Neutrophil (primary cell): ENCODE measurements around the gene PSAP.

ENCODE experiments used
- H3K27ac ChIP-seq: fragments of 200-600 bp; sonication (generic); 2 replicates; pipeline ENCODE4 v1.5.1; 2016; ENCODE audit warnings: mild to moderate bottlenecking, moderate library complexity
- H3K27me3 ChIP-seq: fragments of 200-600 bp; sonication (generic); 2 replicates; pipeline ENCODE4 v1.6.0; 2016; ENCODE audit warnings: mild to moderate bottlenecking
- H3K36me3 ChIP-seq: fragments of 200-600 bp; sonication (generic); 2 replicates; pipeline ENCODE4 v1.5.1; 2017
- H3K4me1 ChIP-seq, 2 experiments: fragments of 200-600 bp in 1 of 2; sonication (generic) in 1 of 2; 1 replicate in 1 of 2; 2 replicates in 1 of 2; pipeline versions ENCODE4 v1.5.1 to v1.6.1; 2013 to 2016; ENCODE audit warnings: low read depth in 1 of 2, low read length in 1 of 2, mild to moderate bottlenecking in 1 of 2, moderate library complexity in 1 of 2; ENCODE audit not compliant: control insufficient read depth in 1 of 2, insufficient read depth in 1 of 2
- H3K4me3 ChIP-seq, 2 experiments: fragments of 200-600 bp in 1 of 2; sonication (generic) in 1 of 2; 1 replicate in 1 of 2; 2 replicates in 1 of 2; pipeline ENCODE4 v1.5.1; 2013 to 2016; ENCODE audit warnings: low read depth in 1 of 2, low read length in 1 of 2, mild to moderate bottlenecking in 1 of 2, moderate library complexity in 1 of 2
- H3K9me3 ChIP-seq: fragments of 200-600 bp; sonication (generic); 2 replicates; pipeline ENCODE4 v1.5.1; 2016
- TF ChIP-seq, protein P1 (sequence below): fragments of 200-600 bp; sonication (generic); IDR thresholded peaks from 2 replicates; pipeline ENCODE4 v1.5.1; 2016; ENCODE audit warnings: antibody characterized with exemption

Gene PSAP

DNA sequence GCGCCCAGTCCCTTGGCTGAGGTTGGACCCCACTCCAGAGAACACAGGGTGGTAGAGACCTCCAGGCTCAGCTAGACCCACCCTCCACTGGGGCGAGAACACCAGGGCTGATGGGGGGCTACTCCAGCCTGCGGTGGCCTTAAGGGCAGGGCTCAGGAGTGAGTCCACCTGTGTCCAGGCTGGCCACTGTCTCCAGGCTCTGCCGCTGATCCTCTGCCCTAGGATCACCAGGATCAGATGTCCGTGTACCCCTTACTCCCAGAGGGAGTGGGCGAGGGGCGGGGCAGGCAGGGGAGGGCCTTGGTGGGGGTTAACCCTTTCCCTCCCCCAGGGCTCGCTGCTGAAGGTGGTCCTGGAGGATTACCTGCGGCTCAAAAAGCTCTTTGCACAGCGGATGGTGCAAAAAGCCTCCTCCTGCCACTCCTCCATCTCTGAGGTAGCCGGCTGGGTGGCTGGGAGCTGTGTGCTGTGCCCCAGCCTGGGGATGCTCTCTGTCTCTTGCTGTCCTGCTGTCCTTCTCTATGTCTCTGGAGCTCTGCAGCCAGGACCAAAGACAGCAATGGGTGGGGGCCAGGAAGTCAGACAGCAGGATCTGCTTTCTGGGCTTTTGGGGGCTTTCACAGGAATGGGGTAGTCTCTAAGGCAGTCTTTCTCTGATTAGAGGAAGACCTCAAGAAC lies 38.0 kb downstream of the PSAP start:
- peaks cover 67 to 70% of the 10 kb centered on the region in 2 experiments for H3K4me1 ChIP-seq
- peaks cover 76% of the 10 kb centered on the region for H3K36me3 ChIP-seq
- no peaks in the 10 kb centered on the region for H3K27me3 ChIP-seq
- no peaks in the 10 kb centered on the region for H3K9me3 ChIP-seq
- H3K27ac ChIP-seq, result peak overlapping the region; percentile 92
- no peak overlapping the region for H3K4me3 ChIP-seq
- TF ChIP-seq, protein P1, sequence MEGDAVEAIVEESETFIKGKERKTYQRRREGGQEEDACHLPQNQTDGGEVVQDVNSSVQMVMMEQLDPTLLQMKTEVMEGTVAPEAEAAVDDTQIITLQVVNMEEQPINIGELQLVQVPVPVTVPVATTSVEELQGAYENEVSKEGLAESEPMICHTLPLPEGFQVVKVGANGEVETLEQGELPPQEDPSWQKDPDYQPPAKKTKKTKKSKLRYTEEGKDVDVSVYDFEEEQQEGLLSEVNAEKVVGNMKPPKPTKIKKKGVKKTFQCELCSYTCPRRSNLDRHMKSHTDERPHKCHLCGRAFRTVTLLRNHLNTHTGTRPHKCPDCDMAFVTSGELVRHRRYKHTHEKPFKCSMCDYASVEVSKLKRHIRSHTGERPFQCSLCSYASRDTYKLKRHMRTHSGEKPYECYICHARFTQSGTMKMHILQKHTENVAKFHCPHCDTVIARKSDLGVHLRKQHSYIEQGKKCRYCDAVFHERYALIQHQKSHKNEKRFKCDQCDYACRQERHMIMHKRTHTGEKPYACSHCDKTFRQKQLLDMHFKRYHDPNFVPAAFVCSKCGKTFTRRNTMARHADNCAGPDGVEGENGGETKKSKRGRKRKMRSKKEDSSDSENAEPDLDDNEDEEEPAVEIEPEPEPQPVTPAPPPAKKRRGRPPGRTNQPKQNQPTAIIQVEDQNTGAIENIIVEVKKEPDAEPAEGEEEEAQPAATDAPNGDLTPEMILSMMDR, result no peak

DNA sequence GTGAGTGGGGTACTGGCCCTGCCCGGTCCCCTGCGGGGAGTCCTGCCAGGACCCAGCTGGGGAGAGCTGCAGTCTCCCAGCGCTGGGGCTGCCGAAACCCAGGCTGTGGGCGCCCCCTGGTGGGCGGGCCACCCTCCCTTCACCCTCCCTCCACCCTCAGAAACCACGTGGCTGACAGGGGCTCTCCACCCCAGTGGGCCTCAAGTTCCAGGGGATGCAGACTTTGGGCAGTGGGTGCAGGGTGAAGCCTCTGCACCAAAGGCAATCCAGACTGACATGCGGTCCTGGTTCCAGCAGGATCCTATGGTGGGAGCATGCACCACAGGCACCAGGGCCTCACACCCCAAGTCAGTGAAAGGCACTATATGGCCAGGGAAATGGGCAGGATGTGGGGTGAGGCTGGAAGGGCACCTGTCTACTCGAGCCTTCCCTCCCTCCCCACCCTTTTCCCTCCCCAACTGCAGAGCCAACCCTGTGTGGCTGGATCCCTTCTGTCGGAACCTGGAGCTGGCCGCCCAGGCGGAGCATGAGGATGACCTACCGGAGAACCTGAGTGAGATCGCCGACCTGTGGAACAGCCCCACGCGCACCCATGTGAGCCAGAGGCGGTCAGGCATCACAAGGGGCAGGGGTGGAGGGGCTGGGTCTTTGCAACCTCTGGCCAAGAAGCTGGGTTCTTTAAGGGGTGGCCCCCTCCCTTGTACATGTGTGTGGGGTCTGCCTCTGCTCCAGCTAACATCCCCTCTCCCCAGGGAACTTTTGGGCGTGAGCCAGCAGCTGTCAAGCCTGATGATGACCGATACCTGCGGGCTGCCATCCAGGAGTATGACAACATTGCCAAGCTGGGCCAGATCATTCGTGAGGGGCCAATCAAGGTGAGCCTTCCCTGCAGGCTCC lies 38.8 kb downstream of the PSAP start:
- H3K27ac ChIP-seq, result peak overlapping the region; percentile 92
- TF ChIP-seq, protein P1, result peak; percentile 92
- H3K9me3 ChIP-seq, result no peaks in the 10 kb centered on the region
- H3K4me1 ChIP-seq, result peaks cover 59 to 62% of the 10 kb centered on the region in 2 experiments
- H3K4me3 ChIP-seq, result peak overlapping the region in 1 of 2 experiments; percentile 38
- H3K36me3 ChIP-seq, result peaks cover 68% of the 10 kb centered on the region
- no peaks in the 10 kb centered on the region for H3K27me3 ChIP-seq

DNA sequence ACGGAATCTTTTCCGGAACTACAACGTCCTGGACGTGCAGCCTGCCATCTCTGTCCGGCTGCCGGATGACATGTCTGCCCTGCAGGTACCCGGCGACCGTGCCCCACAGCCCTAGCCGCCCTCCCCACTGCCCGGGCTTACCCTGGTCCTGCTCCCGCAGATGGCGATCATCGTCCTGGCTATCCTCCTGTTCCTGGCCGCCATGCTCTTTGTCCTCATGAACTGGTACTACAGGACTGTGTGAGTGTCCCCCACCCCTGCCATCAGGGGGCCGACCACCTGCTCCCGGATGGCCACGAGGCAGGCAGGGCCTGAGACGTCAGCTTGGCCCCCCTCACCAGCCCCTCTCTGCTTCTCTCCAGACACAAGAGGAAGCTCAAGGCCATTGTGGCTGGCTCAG lies 39.7 kb downstream of the PSAP start:
- Histone ChIP-seq H3K9me3 (no peaks in the 10 kb centered on the region), H3K27me3 (no peaks in the 10 kb centered on the region), H3K4me3 (peak overlapping the region in 1 of 2 experiments; percentile 38), H3K4me1 (peaks cover 51 to 53% of the 10 kb centered on the region in 2 experiments), H3K36me3 (peaks cover 59% of the 10 kb centered on the region), H3K27ac (peak overlapping the region; percentile 92)
- TF ChIP-seq, protein P1, result no peak

DNA sequence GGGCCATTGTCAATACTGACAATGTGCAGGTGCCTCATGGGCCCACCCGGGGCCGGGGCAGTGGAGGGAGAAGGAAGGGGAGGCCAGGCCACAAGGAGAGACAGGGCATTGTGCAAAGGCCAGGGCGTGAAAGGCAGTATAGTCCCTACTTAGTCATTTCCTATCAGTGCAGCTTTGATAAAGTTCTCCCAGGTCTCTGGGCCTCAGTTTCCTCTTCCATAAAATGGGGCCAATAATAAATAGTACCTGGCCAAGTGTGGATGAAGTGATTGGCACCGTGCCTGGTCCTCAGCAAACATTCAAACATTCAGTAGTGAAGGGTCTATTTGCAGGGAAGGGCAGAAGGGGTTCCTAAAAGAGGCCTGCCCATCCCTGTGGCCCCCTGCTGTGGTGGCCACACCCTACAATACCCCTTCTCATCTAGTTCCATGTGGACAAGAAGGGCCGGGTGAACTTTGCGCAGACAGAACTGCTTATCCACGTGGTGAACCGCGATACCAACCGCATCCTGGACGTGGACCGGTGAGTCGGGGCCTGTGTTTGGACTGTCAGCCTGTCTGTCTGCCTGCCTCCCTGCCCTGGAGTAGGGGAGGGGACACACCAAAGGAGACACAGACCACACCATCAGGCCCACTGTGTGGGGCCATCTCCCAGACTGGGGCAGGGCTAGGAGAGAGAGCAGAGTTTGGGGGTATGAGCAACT lies 40.9 kb downstream of the PSAP start:
- H3K9me3 ChIP-seq, result no peaks in the 10 kb centered on the region
- peaks cover 48 to 49% of the 10 kb centered on the region in 2 experiments for H3K4me1 ChIP-seq
- TF ChIP-seq, protein P1, result no peak
- no peak overlapping the region for H3K27ac ChIP-seq
- no peak overlapping the region for H3K4me3 ChIP-seq
- H3K36me3 ChIP-seq, result peaks cover 47% of the 10 kb centered on the region
- peaks cover 7% of the 10 kb centered on the region for H3K27me3 ChIP-seq

DNA sequence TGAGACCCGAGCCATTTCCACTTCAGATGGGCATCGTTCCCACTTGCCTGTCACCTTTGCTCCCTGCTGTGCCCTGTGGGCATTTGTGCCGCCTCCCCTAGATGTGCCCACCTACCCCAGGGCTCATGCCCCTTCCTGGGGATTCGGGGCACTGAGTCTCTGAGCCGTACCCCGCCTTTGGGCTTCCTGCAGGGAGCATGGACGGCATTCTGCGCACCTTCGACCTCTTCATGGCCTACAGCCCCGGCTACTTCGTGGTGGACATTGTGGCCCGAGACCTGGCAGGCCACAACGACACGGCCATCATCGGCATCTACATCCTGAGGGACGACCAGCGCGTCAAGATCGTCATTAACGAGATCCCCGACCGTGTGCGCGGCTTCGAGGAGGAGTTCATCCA lies 41.4 kb downstream of the PSAP start:
- Histone ChIP-seq H3K27me3 (peaks cover 7% of the 10 kb centered on the region), H3K36me3 (peaks cover 42% of the 10 kb centered on the region), H3K9me3 (no peaks in the 10 kb centered on the region), H3K4me3 (no peak overlapping the region), H3K27ac (no peak overlapping the region), H3K4me1 (peaks cover 46 to 47% of the 10 kb centered on the region in 2 experiments)
- TF ChIP-seq, protein P1, result no peak
